HG03095 (cell line): ENCODE results near the gene SNAP23.

ENCODE experiments used
- ATAC-seq: cut with Tn5 transposase; IDR thresholded peaks from one replicate; pipeline ENCODE4 v1.9.1; 2021; ENCODE audit warnings: moderate library complexity; ENCODE audit not compliant: unreplicated experiment

Gene SNAP23

DNA sequence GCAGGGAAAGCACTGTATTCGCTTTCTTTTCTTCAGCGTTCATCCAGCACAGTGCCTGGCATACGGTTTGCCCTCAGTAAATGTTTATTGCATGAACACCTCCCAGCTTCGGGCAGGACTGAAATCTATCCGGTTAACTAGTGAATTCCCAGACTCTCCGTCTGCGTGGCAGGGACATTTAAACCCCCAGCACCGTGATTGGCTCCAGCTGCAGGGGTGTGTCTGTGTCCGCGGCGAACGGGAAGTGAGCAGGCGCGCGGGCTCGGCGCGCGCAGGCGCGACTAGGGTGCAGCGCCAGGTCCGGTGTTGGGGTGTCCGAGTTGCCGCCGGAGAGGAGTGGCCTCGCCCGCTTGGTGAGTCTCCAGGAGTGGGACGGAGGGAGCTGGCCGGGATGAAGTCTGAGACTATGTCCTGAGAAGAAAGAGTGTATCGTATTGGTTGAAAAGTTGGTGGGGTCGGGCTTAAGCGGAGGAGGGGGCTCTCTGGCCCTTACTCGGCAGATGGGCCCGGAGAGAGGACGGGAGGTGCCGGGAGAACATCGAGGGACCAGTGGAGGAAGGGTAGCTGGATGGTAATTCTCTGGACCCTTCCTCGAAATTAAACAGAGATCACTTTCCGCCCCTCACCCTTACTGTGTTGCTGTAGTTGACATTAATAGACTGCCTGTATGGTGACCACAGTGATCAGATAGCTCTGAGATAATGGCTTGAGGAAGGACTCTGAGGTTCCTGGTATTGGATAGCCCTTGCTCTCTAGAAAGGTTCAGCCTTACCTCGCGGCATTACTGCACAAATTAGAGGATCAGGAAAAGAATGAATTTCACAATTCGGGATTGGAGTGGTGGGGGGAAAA lies at the start of gene SNAP23:
SNAP23 (plus strand) TSS at position 274 of the 852 bp plus-strand sequence. CDS start 16,213 bp downstream, outside the sequence.
- ATAC-seq: peak; percentile 68

DNA sequence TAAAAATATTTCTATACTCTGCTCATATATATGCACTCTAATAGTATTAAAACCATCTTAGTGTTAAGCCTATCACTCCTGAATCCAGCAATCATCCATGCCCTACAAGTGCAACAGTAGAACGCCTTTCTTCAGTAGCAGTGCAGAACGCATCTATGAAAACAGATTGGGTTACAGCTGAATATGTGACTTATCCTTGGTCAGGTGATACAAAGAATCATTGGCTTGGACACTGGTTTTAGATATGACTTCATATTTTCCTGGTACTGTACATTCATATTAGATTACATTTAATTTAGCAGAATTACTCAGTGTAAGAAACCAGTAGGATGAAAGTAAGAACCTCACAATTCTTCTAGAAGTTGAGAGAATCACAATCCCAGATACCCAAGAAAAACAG lies 47.8 kb upstream of the SNAP23 start:
- no peak for ATAC-seq

DNA sequence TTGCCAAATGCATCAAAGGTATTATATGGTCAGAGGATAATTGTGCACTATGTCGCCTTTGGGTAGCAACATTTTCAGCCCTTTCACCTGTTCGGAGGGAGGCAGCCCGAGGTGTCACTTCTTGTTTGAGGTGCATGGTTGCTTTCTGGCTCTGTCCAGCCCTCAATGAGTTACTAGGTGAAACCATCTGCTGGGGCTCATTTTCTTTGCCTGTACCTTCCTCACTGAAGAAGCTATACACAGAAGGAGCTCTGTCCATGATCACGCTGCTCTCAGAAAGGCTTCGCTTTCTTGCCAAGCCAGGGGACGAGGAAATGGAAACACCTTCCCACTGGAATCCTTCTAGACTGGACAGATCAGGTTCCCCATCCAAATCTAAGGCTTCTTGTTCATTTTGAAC lies 47.2 kb upstream of the SNAP23 start:
- no peak for ATAC-seq

DNA sequence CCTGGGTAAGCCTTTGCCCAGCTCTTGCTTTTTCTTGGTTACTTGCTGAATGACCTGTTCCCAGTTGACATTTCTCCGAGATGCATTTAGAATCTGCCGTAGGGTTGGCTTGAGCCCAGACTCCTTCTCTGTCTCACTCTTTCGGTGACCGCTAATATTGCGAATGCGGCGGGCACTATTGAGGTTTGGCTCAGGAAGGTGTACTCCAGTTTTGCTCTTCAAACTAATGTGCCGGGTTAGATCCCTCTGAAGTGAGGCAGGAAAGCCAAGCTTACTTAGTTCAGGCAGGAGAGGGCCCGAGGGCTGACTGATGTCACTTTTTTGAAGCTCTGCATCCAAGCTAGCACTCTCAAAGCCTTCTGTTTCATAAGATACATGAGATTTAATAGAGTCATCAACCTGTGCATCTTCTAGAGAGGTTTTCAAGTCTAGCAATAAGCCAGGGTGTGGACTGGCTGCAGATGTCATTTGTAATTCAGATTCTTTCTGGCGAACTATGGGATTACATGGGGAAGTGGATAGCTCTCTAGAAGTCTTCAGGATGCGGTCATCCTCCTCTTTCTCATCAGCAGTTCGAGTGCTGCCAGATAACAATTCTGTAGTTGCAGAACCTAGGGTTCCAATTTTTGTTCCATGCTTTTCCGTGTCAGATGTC lies 45.5 kb upstream of the SNAP23 start:
- no peak for ATAC-seq

DNA sequence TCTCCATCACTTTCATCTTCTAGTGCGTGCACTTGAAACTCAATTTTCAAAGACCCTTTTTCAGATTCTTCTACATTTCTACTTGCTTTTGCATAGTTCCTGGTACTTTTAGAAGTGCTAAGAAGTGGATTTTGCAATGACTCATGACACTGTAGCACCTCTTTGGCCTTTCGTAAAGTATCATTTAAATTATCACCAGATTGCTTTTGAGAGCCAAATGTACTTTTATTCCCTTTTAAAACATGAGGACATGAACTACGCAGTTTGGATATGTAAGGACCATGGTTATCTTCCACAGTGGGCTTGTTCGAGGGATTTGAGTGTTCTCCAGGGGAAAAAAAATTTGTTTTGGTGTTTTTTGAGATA lies 45.0 kb upstream of the SNAP23 start:
- ATAC-seq: no peak

DNA sequence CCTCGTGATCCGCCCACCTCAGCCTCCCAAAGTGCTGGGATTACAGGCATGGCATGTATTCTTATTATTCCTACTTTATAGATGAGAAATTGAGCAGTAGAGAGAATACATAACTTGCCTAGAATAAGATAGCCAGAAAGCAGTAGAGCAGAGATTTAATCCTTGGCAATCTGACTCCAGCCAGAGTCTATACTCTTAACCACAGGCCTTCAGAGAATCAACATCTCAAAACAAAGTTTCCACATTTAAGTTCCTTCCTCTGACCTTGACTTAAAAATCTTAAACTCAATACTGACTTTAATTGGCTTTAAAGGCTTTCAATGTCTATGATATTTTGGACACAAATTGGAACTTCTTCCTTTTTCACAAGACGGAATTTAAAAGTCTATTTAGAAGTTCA lies 41.6 kb upstream of the SNAP23 start:
- ATAC-seq: no peak

DNA sequence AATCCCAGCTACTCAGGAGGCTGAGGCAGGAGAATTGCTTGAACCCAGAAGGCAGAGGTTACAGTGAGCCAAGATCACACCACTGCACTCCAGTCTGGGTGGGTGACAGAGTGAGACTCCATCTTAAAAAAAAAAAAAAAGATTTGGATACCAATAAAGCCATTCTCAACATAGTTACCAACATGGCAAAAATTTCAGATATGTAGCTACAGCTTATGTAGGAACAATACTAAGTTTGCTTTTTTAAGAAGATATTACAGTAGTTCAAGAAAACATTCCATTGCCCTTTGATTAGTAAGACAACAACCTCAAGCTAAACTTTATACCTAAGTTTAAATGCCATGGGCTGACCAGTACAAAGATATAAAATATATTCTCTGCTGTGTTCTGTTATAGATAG lies 38.9 kb upstream of the SNAP23 start:
- no peak for ATAC-seq

DNA sequence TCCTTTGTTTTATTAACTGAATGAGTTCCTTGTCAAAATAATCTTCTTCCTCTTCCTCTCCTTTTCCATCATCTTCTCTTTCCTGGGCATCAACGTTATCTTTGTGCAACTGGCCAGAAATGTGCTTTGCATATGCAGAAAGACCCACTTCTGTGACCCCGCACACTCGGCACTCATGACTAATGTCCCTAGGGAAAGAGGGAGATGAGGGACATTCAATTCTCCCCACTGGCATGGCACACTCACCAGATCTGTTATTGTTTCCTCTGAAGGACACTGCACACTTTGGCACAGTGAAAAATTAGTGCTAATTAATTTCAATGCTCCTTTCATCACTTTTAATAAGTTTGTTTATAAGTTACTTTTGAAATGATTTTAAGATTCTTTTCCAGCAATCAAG lies 38.5 kb upstream of the SNAP23 start:
- ATAC-seq: no peak

DNA sequence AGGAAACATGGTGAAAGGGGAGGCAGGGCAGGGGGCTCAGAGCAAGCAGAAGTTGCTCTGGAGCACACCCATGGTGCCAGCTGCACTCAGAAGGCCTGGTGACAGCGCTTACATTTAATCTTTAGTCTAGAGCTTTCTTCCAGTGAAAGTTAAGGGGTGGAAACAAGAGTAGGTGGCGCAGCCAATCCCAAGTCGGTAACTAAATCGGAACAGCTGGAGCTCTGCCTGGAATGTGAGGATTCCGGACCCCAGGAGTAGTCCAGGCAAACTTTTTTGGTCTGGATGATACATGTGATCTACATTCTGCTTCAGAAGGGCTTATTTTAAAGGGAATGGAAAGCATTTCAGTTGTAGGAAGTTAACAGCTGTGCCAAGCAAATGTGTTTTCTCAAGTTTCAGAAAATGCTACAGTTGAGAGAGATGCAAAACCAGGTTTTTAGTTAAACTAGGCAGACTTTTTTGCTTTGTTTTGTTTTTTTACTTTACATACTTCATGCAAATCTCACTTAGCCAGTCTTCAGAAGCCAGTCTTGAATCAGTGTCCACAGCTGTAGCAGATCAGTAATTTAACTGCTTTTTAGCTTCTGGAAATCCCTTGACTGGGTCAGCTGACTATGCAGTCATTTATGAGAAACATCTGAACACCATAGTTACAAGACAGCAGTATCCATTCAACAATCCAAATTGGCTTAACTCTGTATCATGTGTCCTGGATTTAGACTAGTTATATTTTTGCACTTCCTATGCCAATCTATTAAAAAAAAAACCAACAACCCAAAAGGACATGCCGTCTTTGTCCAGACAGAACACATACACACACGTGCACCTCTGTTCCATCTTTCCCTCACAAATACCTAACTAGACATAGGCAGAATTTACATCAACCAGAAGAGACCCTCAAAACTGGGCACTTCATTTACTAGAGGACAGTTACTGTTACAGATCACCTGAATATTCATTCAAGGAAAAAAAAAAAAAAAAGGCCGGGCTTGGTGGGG lies 37.7 kb upstream of the SNAP23 start:
- ATAC-seq: peak; percentile 82

DNA sequence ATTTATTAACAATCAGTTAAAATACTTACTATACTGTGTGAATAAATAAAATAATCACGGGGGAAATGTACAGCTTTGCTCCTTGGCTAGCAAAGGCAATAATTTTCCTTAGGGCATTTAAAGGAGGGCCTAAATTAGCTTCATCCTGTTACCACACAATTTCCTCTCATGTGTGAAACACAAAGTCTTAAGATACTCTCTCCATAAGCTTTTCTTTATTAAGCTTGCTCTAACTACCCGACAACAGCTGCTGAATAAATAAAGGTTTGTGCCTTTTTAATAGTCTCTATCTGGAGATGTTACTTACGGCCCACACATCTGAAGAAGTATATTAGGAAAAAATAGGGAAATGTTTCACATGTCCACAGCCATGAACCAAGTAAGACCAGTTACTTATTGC lies 34.2 kb upstream of the SNAP23 start:
- no peak for ATAC-seq

DNA sequence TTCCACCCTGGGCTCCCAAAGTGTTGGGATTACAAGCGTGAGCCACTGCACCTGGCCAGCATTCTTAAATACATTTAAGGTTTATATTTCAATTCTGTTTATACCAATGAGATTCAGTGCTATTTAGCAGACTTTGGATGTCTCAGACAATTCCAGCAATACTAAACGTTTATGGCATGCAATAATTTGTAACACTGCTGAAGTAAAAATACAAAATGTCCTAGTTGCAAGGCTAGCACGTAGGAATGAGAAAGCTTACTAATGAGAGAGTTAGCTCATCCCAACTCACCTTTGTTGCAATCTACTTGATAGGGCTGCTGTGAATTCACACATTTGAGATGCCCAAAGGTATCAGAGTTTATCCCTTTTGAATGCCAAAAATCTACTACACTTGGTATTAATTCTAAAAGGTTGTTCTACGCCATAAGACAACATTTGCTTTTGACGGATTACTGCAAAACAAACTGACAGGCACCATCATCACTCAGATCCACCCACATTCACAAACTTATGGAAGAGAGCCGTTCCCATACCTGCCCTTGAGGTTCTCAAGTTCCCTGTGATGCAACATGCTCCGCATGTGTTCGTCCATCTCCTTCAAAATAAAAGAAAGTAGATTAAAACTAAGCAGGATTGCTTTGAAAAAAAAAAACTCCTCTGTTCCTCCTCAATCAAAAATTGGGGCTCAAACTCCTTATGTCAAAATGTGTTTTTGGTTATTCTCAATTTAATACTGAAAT lies 29.7 kb upstream of the SNAP23 start:
- ATAC-seq: no peak

DNA sequence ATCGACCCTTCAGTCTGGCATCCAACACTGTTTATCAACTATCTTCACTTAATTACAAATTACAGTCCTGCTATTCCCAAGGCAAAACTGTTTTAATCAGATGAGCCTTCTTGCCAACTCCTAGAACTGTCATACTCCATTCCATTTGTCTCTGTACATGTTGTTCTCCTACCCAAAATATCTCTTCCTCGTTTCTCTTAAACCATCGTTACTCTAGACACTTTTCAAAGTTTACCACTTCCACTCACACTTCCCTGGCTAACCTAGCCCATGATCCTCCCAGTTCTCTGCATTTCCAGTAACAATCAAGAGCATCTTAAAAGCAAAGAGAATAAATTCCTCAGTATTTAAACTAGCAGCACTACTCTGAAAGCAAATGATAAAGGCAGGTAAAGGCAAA lies 24.4 kb upstream of the SNAP23 start:
- ATAC-seq: no peak

DNA sequence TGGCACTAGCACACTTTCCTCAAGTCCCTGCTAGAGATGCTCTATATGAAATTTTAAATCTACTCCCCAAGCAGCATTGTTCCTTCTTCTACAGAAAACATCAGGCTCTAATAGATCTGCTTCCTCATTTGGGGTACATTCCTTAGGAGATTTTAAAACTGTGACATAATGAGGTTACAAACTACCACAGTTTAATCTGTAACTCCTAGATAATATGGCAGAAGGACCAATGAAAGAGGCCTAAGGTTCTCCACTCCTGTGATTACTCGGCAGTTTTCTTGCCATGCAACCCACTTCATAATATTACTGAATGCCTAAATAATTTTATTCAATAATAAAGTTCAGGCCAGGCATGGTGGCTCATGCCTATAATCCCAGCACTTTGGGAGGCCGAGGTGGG lies 20.6 kb upstream of the SNAP23 start:
- no peak for ATAC-seq

DNA sequence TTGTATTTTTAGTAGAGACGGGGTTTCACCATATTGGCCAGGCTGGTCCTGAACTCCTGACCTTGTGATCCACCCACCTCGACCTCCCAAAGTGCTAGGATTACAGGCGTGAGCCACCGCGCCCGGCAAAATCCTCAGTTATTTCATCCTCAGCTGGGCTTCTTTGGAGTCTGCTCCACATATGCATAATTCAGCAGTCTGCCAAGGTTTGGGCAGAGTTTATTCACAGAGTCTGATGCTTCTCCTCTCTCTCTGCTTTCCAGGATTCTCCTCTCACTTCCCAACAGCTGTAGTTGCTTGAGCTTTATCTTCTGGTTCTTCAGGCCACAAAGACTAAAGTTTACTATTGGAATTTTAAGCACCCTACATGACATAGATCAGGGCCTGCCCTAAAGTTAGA lies 12.7 kb upstream of the SNAP23 start:
- no peak for ATAC-seq

DNA sequence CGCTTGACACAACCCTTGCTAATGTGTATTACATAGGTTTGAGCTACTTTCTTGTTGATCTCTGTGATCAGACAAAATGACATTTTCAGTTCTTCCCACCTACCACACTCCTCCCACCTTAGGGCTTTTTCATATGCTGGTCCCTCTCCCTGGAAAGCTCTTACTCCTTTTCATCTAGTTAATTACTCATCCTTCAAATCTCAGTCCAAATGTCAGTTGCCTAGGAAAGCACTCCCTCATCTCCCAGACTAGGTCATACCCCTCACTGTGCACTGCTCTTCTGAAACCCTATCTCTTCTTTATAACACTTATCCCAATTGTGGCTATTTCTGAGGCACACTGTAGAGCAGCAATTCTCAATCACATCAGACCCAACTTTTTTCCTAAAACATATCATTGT lies 11.8 kb upstream of the SNAP23 start:
- no peak for ATAC-seq

DNA sequence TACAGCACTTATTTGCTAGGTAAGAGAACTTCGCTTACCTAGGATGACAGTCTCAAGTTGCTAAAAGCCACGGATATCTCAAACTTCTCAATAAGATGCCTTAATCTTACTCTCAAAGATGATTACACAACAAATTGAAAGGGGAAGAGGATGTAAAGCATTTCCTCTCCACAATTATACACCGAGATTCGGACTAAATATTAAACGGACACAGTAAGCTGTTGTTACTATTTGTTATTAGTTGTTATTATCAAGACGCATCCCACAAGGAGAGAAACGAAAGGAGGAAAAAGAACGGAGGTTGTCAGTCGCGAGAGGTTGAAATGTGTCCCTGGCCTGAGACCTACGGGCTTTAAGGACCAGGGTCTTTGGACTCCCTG lies 5.2 kb upstream of the SNAP23 start:
- ATAC-seq: no peak

DNA sequence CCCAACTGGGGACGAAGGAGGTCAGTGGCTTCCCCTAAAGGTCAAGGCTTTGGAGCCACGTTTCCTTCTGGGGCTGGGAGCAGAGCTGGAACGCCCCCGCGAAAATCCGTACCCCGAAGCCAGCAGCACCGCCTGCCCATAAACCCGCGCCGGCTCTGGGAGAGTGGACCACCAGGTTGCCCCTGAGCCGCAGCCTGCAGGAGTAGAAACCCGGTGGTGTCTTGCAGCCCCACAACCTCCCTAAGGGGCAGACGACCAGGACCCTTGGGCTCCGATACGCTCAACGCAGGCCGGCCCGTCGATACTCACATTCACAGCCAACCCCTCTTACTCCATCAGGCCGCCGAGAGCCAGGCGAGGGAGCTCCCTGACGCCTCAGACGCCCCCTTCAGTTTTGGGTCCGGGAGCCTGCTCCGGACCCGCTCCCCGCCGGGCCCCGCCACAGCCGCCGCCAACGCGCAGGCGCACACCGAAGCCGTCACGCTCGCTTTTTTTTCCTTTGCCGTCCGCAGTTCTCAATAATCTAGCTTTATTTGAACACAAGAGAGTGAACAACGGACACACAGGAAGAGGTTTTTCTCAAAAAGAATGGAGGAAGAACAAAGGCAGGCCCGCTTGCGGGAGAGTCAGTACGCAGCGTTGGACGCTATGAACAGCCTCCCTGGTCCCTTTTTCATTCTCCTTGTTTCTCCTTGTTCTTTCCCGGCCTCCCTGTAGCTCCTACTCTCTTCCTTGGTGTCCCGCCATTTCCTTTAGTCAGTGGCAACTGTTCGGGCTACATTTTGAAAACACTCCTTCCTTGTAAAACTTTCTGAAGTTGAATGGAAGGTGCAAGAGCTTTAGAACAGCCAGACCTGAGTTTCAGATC lies 4.5 kb upstream of the SNAP23 start, which contains the start of gene ZNF106:
ZNF106 (minus strand) TSS at position 471 of the 868 bp plus-strand sequence. CDS start 18,852 bp downstream, outside the sequence.
- no peak for ATAC-seq

DNA sequence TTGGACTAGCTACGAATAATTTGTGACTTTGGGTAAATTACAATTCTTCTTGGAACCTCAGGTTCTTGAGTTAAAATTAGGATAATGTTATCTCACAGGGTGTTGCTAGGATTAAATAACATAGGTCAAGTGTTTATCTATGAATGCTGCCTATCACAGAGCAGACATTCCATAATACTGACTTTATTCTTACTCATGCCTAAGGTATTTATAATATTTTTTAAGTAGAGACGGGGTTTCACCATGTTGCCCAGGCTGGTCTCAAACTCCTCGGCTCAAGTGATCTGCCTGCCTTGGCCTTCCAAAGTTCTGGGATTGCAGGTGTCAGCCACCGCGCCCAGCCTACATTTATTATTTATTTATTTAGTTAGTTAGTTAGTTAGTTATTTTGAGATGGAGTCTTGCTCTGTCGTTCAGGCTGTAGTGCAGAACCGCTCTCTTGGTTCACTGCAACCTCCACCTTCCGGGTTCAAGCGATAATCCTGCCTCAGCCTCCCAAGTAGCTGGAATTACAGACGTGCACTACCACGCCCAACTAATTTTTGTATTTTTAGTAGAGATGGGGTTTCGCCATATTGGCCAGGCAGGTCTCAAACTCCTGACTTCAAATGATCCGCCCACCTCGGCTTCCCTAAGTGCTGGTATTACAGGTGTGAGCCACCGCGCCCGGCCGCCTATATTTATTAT lies 3.8 kb upstream of the SNAP23 start:
- ATAC-seq: no peak

DNA sequence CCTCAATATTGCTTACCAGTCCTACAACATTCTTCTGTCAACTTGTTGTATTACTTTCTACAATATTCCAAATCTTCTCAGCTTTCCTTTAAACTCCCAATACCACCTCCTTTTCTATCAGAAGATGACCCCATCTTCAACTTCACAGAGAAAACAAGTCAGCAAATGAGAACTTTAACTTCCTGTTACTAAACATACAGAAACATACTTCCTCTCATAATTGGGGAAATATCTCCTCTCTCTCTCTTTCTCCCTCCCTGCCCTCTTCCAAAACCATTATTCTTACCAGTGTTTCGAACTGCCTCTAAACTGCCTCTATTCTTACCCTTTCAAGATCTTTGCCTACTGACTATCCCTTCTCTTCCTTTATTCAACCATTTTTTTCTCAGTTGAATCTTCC lies 1.8 kb upstream of the SNAP23 start:
- no peak for ATAC-seq
